Panc1 (cell line): Measurements from ENCODE around the gene ZFP36L2. TPM values are rescaled to one million over a fixed set of nuclear protein-coding genes. Genes with fewer than 3 reads are reported as not detected.

Experiments
- ATAC-seq: fragments of 200-7000 bp; cut with Tn5 transposase; 2 replicates; pipeline ENCODE4 v1.9.1; 2020; ENCODE audit warnings: mild to moderate bottlenecking, moderate library complexity
- BruUV-seq: library from RNA; stranded (reverse); fragments of 400-500 nt; replicated peaks from 2 replicates; lab custom pipeline; 2021; lab: Mats Ljungman, UMichigan
- CTCF ChIA-PET: fragments of 300-600 bp; sonication (Branson Sonifier 250); formaldehyde crosslinking; loops from one replicate; lab custom pipeline; 2022; ENCODE audit warnings: antibody characterized with exemption; lab: Charles Lee
- POLR2A ChIA-PET: fragments of 300-600 bp; sonication (Branson Sonifier 250); formaldehyde crosslinking; loops from one replicate; lab custom pipeline; 2022; ENCODE audit warnings: antibody characterized with exemption; lab: Charles Lee
- DNase-seq: peaks from one replicate; pipeline ENCODE4 v3.0.0-alpha.2; 2010; ENCODE audit warnings: low read depth, low spot score
- H3K27ac ChIP-seq: 2 replicates; pipeline ENCODE4 v1.5.1; 2011; ENCODE audit warnings: mild to moderate bottlenecking, low read length, inconsistent platforms
- H3K27me3 ChIP-seq: fragments of 200-500 bp; sonication (Bioruptor generic); 2 replicates; pipeline ENCODE4 v1.6.0; 2014; ENCODE audit warnings: low read length, inconsistent platforms; ENCODE audit not compliant: control insufficient read depth, insufficient read depth
- H3K36me3 ChIP-seq: fragments of 200-500 bp; sonication (Bioruptor generic); 2 replicates; pipeline ENCODE4 v1.5.1; 2014; ENCODE audit warnings: inconsistent platforms, mild to moderate bottlenecking, low read length, moderate library complexity; ENCODE audit not compliant: control insufficient read depth, insufficient read depth
- H3K4me1 ChIP-seq: 2 replicates; pipeline ENCODE4 v1.5.1; 2011; ENCODE audit warnings: inconsistent platforms, mild to moderate bottlenecking, low read length, moderate library complexity; ENCODE audit not compliant: control insufficient read depth, insufficient read depth
- H3K4me3 ChIP-seq, 2 experiments: 2 replicates each; pipeline ENCODE4 v1.5.1; 2011 to 2012; ENCODE audit warnings: low read depth in 2 of 2, low read length in 2 of 2, mild to moderate bottlenecking in 2 of 2, inconsistent platforms in 1 of 2, moderate library complexity in 1 of 2
- H3K9me3 ChIP-seq: fragments of 200-500 bp; sonication (Bioruptor generic); 2 replicates; pipeline ENCODE4 v1.5.1; 2014; ENCODE audit warnings: low read depth, mild to moderate bottlenecking, inconsistent platforms, low read length, moderate library complexity; ENCODE audit not compliant: control insufficient read depth, insufficient read depth
- POLR2AphosphoS5 ChIP-seq: IDR thresholded peaks from 2 replicates; pipeline ENCODE4 v1.6.1; 2012; ENCODE audit warnings: mild to moderate bottlenecking, low read depth, low read length, moderate library complexity
- SIN3A ChIP-seq: IDR thresholded peaks from 2 replicates; pipeline ENCODE4 v1.6.1; 2012; ENCODE audit warnings: low read depth, mild to moderate bottlenecking, low read length, moderate library complexity, borderline replicate concordance; ENCODE audit not compliant: insufficient read depth
- TCF7L2 ChIP-seq: IDR thresholded peaks from 2 replicates; pipeline ENCODE4 v1.6.1; 2011; ENCODE audit warnings: mild to moderate bottlenecking, low read depth, low read length, inconsistent platforms
- in situ Hi-C: cut with HindIII; loops from 2 replicates; pipeline ENCODE4 v1.10.0; 2016; ENCODE audit warnings: low sequenced_read_pairs, low pct_unique_long_range_greater_than_20kb
- intact Hi-C: fragments of 100-400 bp; cut with micrococcal nuclease; formaldehyde crosslinking; loops from one replicate; pipeline ENCODE4 v1.10.0; 2022; ENCODE audit not compliant: unreplicated experiment
- total RNA-seq: library from RNA; stranded (reverse); gene quantifications from one replicate; pipeline ENCODE4 v1.2.1, GENCODE V29; 2021; ENCODE audit not compliant: unreplicated experiment
- TF ChIP-seq, protein P1 (sequence below): fragments of 450-650 bp; IDR thresholded peaks from 2 replicates; pipeline ENCODE4 v1.5.1; 2017; ENCODE audit warnings: mild to moderate bottlenecking
- TF ChIP-seq, protein P2 (sequence below), 2 experiments: IDR thresholded peaks; 2 replicates each; pipeline ENCODE4 v1.6.1; 2011 to 2012; ENCODE audit warnings: low read depth in 2 of 2, control low read depth in 1 of 2, low read length in 1 of 2, mild to moderate bottlenecking in 1 of 2, moderate library complexity in 1 of 2; ENCODE audit not compliant: insufficient read depth in 1 of 2

The ZFP36L2 gene
- total RNA-seq, 1 experiment from 2014 or later: 46.3 TPM

DNA sequence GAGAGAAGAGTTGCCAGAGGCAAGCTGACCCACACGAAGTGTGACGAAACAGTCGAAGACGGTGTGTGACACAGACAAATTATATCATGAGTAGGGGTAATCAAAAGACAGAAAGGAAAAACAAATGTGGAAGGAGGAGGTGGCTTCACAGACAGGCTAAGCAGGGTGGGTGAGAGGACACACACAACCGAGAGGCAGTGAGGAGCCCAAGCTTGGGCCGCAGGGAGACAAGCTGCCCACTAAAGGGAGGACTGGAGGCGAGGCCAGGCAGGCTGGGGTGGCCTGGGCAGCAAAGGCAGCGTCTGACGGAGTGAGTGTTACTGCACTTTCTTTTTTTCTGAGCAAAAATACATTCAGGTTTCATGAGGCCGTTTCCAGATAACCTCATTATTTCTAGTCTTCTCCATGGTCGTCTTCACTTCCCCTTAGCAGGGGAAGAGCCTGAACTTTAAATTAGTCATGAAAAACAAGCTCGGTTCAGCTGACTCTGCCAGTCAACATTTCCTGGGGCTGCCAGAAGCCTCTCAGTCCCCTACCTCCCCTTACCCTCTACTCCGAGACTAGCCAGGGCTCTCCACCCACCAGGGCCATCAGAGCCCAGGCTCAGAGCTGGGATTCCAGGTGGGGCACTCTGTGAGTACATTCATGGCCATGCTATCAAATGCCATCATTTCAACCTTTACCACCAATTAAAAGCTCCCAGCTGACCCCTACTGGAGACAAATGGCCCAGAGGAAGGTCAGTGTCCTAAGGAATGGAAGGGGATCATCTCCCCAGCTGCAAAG lies 13.8 kb upstream of the ZFP36L2 start:
- TF ChIP-seq, protein P1, sequence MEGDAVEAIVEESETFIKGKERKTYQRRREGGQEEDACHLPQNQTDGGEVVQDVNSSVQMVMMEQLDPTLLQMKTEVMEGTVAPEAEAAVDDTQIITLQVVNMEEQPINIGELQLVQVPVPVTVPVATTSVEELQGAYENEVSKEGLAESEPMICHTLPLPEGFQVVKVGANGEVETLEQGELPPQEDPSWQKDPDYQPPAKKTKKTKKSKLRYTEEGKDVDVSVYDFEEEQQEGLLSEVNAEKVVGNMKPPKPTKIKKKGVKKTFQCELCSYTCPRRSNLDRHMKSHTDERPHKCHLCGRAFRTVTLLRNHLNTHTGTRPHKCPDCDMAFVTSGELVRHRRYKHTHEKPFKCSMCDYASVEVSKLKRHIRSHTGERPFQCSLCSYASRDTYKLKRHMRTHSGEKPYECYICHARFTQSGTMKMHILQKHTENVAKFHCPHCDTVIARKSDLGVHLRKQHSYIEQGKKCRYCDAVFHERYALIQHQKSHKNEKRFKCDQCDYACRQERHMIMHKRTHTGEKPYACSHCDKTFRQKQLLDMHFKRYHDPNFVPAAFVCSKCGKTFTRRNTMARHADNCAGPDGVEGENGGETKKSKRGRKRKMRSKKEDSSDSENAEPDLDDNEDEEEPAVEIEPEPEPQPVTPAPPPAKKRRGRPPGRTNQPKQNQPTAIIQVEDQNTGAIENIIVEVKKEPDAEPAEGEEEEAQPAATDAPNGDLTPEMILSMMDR: no peak
- TF ChIP-seq, protein P2, sequence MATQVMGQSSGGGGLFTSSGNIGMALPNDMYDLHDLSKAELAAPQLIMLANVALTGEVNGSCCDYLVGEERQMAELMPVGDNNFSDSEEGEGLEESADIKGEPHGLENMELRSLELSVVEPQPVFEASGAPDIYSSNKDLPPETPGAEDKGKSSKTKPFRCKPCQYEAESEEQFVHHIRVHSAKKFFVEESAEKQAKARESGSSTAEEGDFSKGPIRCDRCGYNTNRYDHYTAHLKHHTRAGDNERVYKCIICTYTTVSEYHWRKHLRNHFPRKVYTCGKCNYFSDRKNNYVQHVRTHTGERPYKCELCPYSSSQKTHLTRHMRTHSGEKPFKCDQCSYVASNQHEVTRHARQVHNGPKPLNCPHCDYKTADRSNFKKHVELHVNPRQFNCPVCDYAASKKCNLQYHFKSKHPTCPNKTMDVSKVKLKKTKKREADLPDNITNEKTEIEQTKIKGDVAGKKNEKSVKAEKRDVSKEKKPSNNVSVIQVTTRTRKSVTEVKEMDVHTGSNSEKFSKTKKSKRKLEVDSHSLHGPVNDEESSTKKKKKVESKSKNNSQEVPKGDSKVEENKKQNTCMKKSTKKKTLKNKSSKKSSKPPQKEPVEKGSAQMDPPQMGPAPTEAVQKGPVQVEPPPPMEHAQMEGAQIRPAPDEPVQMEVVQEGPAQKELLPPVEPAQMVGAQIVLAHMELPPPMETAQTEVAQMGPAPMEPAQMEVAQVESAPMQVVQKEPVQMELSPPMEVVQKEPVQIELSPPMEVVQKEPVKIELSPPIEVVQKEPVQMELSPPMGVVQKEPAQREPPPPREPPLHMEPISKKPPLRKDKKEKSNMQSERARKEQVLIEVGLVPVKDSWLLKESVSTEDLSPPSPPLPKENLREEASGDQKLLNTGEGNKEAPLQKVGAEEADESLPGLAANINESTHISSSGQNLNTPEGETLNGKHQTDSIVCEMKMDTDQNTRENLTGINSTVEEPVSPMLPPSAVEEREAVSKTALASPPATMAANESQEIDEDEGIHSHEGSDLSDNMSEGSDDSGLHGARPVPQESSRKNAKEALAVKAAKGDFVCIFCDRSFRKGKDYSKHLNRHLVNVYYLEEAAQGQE (IDR thresholded peaks at IDR 0.05; ENCODE audit: insufficient read depth in 1 of 2, low read depth in 2 of 2, low read length in 1 of 2): no peak
- TF ChIP-seq TCF7L2 (no peak), POLR2AphosphoS5 (no peak), SIN3A (no peak)
- Histone ChIP-seq H3K27me3 (no peaks in the 10 kb centered on the region), H3K36me3 (no peaks in the 10 kb centered on the region), H3K9me3 (no peaks in the 10 kb centered on the region), H3K27ac (no peak overlapping the region), H3K4me3 (no peak overlapping the region), H3K4me1 (no peaks in the 10 kb centered on the region)
- ChIA-PET POLR2A (no interaction called here), CTCF (no interaction called here)
- intact Hi-C loops: no loop called here
- DNase-seq (no peak), ATAC-seq (no peak)
- in situ Hi-C loops: no loop called here
- no TSS peak for BruUV-seq

DNA sequence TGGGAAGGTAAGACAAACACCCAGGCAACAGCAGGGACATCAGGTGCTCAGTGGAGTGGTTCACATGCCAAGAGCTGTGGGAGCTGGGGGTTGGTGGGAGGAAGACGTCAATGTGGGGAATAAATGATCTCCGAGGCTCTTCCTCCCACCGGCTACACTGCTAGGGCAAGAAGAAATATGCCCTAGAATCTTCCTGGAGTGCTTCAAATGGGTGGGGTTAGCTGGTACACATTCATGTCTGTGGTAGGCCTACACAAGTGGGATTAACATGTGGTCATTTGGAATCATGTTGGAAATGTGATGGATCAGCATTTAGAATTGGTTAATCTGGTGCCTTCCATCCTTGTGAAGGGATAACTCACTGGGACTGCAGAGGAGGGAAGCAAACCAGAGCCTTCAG lies 12.4 kb upstream of the ZFP36L2 start:
- no peak for TF ChIP-seq POLR2AphosphoS5
- TF ChIP-seq SIN3A: no peak
- TF ChIP-seq TCF7L2: no peak
- TF ChIP-seq, protein P2 (IDR thresholded peaks at IDR 0.05; ENCODE audit: insufficient read depth in 1 of 2, low read depth in 2 of 2, low read length in 1 of 2): no peak
- TF ChIP-seq, protein P1: no peak
- ChIA-PET CTCF (no interaction called here), POLR2A (no interaction called here)
- H3K4me3 ChIP-seq: no peak overlapping the region
- in situ Hi-C loops: no loop called here
- ATAC-seq (no peak), DNase-seq (no peak)
- no peaks in the 10 kb centered on the region for H3K4me1 ChIP-seq
- no peaks in the 10 kb centered on the region for H3K9me3 ChIP-seq
- no peaks in the 10 kb centered on the region for H3K36me3 ChIP-seq
- no peak overlapping the region for H3K27ac ChIP-seq
- H3K27me3 ChIP-seq: no peaks in the 10 kb centered on the region
- intact Hi-C loops: no loop called here
- BruUV-seq: no TSS peak
